Osteocyte (in vitro differentiated cells): Measurements from ENCODE around the gene ZNF169. TPM values are rescaled to one million over a fixed set of nuclear protein-coding genes. Genes with fewer than 3 reads are reported as not detected.
"Not testable (repeated sequence)": the region's sequence is repeated elsewhere in the genome, so short reads cannot be mapped to it uniquely, and the experiment has no call there.

Source experiments
- DNase-seq: peaks from one replicate; pipeline ENCODE4 v3.0.0; 2021; ENCODE audit warnings: mixed read lengths; ENCODE audit not compliant: unreplicated experiment; ENCODE audit errors: extremely low spot score
- H3K27ac Mint-ChIP-seq: one replicate; pipeline ENCODE4 v1.8.0; 2021; ENCODE audit warnings: mild to moderate bottlenecking, mixed read lengths; ENCODE audit not compliant: unreplicated experiment
- H3K27me3 Mint-ChIP-seq: one replicate; pipeline ENCODE4 v1.8.0; 2021; ENCODE audit warnings: mixed read lengths; ENCODE audit not compliant: unreplicated experiment
- H3K36me3 Mint-ChIP-seq: one replicate; pipeline ENCODE4 v1.8.0; 2021; ENCODE audit warnings: mixed read lengths; ENCODE audit not compliant: unreplicated experiment
- H3K4me1 Mint-ChIP-seq: one replicate; pipeline ENCODE4 v1.8.0; 2021; ENCODE audit warnings: mixed read lengths; ENCODE audit not compliant: unreplicated experiment
- H3K4me3 Mint-ChIP-seq: one replicate; pipeline ENCODE4 v1.8.0; 2021; ENCODE audit warnings: mild to moderate bottlenecking, moderate library complexity, mixed read lengths; ENCODE audit not compliant: unreplicated experiment
- H3K9me3 Mint-ChIP-seq: one replicate; pipeline ENCODE4 v1.8.0; 2021; ENCODE audit warnings: mixed read lengths; ENCODE audit not compliant: unreplicated experiment
- total RNA-seq: library from RNA; stranded (reverse); gene quantifications from 2 replicates; pipeline ENCODE4 v1.2.1, GENCODE V29; 2021
- TF ChIP-seq, protein P1 (sequence below): fragments of 200-600 bp; sonication (generic); IDR thresholded peaks from 2 replicates; pipeline ENCODE4 v1.5.0; 2021; ENCODE audit warnings: antibody characterized with exemption, mild to moderate bottlenecking, moderate library complexity

ZNF169 gene
- total RNA-seq, 1 donor from 2014 or later, result 4.7 TPM

DNA sequence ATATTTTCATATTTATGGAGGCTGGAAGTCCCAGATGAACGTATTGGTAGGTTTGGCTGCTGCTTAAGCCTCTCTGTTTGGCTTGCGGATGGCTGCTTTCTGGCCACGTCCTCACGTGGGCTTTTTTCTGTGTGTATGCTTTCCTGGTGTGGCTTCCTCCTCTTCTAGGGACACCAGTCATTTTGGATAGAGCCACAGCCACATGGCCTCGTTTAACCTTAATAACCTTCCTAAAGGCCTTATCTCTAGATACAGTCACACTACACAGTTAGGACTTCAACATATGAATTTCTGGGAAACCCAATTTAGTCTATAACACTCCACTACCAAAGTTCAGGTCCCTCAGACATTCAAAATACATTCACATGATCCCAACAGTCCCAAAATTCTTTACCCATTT, 42.5 kb downstream of the ZNF169 start:
- no peak for DNase-seq
- Mint-ChIP-seq H3K9me3 (no peaks in the 10 kb centered on the region), H3K27me3 (no peaks in the 10 kb centered on the region), H3K4me3 (no peak overlapping the region), H3K27ac (no peak overlapping the region), H3K36me3 (peaks cover 4% of the 10 kb centered on the region), H3K4me1 (no peaks in the 10 kb centered on the region)
- TF ChIP-seq, protein P1, sequence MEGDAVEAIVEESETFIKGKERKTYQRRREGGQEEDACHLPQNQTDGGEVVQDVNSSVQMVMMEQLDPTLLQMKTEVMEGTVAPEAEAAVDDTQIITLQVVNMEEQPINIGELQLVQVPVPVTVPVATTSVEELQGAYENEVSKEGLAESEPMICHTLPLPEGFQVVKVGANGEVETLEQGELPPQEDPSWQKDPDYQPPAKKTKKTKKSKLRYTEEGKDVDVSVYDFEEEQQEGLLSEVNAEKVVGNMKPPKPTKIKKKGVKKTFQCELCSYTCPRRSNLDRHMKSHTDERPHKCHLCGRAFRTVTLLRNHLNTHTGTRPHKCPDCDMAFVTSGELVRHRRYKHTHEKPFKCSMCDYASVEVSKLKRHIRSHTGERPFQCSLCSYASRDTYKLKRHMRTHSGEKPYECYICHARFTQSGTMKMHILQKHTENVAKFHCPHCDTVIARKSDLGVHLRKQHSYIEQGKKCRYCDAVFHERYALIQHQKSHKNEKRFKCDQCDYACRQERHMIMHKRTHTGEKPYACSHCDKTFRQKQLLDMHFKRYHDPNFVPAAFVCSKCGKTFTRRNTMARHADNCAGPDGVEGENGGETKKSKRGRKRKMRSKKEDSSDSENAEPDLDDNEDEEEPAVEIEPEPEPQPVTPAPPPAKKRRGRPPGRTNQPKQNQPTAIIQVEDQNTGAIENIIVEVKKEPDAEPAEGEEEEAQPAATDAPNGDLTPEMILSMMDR, result no peak

DNA sequence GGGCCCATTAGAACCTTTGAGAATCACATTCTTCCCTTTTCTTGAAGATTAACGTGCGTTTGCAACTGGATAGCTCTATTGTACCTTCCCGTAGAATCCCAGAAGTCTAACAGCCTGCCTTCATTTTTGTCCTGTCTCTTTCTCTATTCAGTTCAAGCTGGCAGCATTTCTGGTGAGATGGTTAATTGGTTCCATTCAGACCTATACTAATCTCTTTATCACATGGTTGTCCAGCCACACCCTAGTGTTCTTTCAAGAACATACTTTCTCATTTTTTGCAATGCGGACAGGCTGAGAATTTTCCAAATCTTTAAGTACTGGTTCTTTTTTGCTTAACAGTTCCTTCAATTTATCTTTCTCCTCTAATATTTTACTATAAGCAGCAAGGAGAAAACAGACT, 43.3 kb downstream of the ZNF169 start:
- DNase-seq, result no peak
- H3K4me1 Mint-ChIP-seq, result no peaks in the 10 kb centered on the region
- no peaks in the 10 kb centered on the region for H3K27me3 Mint-ChIP-seq
- no peaks in the 10 kb centered on the region for H3K9me3 Mint-ChIP-seq
- H3K4me3 Mint-ChIP-seq, result no peak overlapping the region
- H3K27ac Mint-ChIP-seq, result no peak overlapping the region
- TF ChIP-seq, protein P1, result no peak
- H3K36me3 Mint-ChIP-seq, result peaks cover 4% of the 10 kb centered on the region

DNA sequence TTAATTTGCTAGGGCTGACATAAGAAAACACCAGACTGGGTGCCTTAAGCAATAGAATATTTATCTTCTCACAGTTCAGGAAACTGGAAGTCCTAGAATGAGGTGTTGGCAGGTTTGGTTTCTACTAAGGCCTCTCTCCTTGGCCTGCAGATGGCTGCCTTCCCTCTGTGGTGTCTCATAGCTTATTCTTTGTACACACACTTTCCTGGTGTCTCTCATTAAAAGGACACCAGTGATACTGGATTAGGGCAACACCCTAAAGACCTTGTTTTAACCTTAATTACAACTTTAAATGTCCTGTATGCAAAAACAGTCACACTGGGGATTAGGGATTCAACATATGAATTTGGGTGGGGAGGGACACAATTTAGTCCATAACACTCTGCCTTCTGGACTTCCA, 44.2 kb downstream of the ZNF169 start:
- no peak for DNase-seq
- no peak overlapping the region for H3K27ac Mint-ChIP-seq
- H3K27me3 Mint-ChIP-seq, result no peaks in the 10 kb centered on the region
- TF ChIP-seq, protein P1, result no peak
- no peak overlapping the region for H3K4me3 Mint-ChIP-seq
- H3K9me3 Mint-ChIP-seq, result no peaks in the 10 kb centered on the region
- H3K36me3 Mint-ChIP-seq, result peaks cover 4% of the 10 kb centered on the region
- no peaks in the 10 kb centered on the region for H3K4me1 Mint-ChIP-seq

DNA sequence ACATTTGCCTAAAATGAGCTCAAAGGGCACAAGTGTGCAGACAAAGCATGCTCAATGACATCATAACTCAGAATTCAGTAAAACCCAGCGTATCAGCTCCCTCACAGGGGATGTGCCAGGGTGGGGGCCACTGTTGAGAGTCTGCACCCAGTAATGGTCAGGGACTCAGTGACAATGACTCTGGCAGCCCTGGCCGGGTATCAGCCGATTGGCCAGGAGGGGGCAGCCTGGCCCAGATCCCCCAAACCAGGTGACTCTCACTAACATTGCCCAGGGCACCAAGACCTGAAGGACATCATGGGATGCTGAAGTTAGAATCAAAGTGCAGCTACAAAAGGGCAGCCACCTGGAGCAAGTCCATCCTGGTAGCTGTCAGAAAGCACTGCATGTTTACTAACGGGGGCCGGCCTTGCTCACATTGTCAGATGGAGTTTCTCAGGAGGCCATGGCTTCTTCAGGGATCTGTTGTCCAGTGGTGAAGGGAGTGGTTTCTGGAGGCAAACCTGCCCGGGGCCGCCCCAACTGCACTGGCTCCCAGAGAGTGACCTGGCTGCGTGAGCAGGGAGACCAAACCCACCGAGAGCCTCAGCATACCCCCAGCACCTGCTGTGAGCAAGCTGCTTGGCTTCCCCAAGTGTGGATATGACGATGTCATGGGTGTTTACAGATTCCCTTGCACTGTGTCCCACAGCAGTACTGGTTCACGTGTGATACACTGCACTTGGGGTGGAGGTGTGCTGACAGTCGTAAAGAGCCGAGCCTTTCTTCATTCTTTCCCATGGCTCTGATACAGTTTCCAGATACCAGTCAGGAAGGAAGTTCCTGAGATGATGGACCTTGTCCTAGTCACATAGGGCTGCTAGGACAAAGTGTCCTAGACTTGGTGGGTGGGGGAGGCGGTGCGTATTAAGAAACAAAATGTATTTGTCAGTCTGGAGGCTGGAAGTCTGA, 56.2 kb downstream of the ZNF169 start:
- H3K4me1 Mint-ChIP-seq, H3K27me3 Mint-ChIP-seq, DNase-seq, H3K27ac Mint-ChIP-seq, H3K36me3 Mint-ChIP-seq, H3K9me3 Mint-ChIP-seq, H3K4me3 Mint-ChIP-seq: not testable (repeated sequence)

DNA sequence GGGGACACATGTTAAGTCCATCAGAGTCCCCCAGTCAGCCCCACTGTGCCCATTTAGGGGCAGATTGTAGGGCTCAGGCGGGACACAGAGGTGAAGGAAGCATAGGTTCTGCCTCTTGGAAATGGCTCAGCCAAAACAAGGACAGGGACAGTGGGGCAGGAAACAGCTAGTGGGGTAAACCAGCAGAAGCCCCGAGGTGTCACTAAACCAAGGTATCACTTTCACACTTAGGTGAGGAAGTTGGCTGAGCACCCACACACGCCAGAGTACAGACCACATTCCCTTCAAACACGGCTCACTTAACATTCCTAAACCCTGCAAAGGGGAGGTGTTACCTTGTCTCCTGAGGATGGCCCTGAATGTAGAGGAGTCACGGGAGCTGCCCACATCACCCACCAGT, 57.1 kb downstream of the ZNF169 start:
- H3K27me3 Mint-ChIP-seq, H3K4me3 Mint-ChIP-seq, H3K9me3 Mint-ChIP-seq, H3K36me3 Mint-ChIP-seq, H3K27ac Mint-ChIP-seq, H3K4me1 Mint-ChIP-seq, DNase-seq: not testable (repeated sequence)

DNA sequence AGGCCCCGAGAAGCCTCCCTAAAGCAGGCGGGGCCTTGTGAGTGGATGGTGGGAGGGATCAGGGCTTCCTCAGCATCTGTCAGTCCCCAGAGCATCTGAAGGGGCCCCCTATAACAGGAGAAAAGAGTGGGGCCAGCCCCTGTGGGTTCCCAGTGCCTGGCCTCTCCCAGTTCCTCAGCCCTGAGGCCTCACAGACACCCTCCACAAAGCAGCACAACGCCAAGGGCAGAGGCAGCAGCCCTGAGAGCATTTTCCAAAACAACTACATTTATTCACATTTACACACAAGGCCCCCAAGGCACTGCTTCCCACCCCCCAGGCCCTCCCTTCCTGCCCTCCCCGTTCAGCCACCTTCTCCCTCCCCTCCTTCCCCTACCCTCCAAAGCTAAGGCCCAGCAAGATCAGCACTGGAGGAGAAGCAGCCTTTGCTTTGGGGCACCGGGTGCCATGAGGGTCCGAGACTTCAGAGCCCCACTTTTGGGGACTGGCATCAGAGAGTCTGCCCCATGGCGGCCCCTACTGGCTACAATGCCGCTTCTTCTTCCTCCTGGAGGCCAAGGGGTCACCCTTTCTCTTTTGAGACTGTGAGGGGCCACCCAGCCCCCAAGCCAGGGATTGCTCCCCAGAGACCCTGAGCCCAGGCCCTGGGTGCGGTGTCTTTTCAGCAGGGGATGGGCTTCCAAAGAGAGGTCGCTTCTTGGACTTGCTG, 59.0 kb downstream of the ZNF169 start:
- H3K27ac Mint-ChIP-seq, H3K9me3 Mint-ChIP-seq, H3K36me3 Mint-ChIP-seq, H3K27me3 Mint-ChIP-seq, DNase-seq, H3K4me1 Mint-ChIP-seq, H3K4me3 Mint-ChIP-seq: not testable (repeated sequence)

DNA sequence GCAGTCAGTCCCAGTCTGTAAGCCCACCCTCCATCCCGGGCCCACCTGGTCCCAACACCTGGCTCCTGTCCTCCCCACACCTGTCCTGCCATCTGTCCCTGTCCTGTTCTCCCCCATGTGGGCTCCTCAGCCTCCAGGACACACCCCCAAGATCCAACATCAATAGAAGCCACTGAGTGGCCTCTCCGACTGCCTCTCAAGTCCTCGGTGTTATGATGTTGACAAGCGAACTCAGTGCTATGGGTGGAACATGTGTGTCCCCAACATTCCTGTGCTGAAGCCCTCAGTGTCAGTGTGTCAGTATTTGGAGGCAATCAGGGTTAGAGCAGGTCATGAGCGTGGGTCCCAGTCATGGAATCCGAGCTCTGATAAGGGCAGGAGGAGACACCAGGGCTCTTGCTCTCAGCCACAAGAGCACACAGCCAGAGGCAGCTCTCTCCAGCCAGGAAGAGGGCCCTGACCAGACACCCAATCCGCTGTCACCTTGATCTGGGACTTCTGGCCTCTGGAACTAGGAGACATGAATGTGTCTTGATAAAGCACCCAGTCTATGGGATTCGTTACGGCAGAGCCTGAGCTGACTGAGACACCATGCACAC, 63.3 kb downstream of the ZNF169 start:
- not testable (repeated sequence) for H3K9me3 Mint-ChIP-seq, H3K4me1 Mint-ChIP-seq, DNase-seq, H3K27me3 Mint-ChIP-seq, H3K4me3 Mint-ChIP-seq, H3K27ac Mint-ChIP-seq, H3K36me3 Mint-ChIP-seq

DNA sequence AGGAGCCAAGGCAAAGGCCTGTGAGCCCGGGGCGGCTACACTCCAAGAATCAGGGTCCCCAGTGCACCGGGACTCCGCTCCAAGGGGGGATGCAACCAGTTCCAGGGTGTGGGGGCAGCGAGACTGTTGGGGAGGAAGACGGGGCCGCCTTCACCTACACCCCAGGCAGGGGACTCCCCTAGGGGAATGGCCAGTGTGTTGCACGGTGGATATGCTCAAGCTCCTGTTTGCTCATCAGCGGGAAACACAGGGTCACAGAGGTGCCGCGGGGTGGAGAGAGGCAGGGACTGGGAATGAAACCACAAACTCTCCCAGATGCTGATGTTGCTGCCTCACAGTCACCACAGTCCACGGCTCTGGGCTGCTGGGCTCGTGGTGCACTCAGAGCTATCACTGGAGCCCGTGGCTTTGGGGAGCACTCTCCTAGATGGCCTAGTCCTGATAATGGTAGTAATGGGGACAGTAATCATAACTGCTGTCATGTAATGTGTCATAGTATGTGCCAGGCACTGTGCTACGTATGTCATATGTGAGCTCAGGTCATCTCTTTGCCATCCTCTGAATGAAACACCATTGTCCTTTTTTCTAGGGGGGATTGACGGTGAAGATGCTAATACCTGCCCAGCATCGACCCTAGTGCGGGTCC, 64.2 kb downstream of the ZNF169 start:
- H3K9me3 Mint-ChIP-seq, H3K4me3 Mint-ChIP-seq, H3K36me3 Mint-ChIP-seq, H3K4me1 Mint-ChIP-seq, H3K27me3 Mint-ChIP-seq, H3K27ac Mint-ChIP-seq: not testable (repeated sequence)
- peak; percentile 71 for DNase-seq

DNA sequence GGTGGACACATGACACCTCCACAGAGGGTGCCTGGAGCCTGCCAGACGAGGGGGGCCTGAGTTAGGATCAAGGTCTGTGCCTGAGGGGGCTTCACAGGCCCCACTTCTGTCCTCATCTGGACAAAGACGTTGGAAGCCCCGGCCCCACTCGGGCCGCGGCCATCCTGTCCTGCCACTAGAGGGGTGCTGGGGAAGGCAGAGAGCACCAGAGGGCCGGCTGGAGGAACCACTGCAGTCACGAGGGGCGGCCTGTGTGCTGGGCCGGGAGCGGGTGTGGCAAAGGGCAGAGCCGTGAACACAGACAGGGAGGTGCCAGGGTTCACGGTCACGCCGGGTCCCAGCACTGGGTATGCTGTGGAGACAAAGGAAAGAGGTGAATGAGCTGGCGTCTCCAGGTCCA, 66.5 kb downstream of the ZNF169 start:
- H3K4me1 Mint-ChIP-seq, H3K27me3 Mint-ChIP-seq, H3K27ac Mint-ChIP-seq, H3K9me3 Mint-ChIP-seq, H3K4me3 Mint-ChIP-seq, H3K36me3 Mint-ChIP-seq, DNase-seq: not testable (repeated sequence)
